ENCODE measurements around the gene CENPL.
A peak's percentile ranks its signal among the peaks of the same experiment; 100 is the strongest.
"Not testable (repeated sequence)": the region's sequence is repeated elsewhere in the genome, so short reads cannot be mapped to it uniquely, and the experiment has no call there.

Gene CENPL

DNA sequence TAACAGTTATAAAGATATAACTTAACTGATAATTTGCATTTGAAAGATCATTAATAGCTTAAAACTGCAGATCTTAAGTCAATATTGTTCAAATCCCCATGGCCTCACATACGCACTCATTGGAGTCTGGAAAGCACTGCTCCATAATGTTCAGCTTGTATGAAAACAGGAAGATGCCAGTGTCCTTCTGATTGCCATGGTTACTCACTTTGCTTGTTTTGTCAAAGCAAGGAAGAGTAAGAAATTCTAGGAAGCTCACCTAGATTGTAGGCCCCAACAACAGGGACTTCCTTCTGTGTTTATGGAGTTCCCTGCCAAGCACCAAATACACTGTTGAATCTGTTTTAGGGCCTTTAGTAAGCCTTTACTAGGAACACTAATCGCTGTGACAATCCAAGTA is 32.2 kb upstream of the CENPL start:
- no peak for FAIRE-seq

DNA sequence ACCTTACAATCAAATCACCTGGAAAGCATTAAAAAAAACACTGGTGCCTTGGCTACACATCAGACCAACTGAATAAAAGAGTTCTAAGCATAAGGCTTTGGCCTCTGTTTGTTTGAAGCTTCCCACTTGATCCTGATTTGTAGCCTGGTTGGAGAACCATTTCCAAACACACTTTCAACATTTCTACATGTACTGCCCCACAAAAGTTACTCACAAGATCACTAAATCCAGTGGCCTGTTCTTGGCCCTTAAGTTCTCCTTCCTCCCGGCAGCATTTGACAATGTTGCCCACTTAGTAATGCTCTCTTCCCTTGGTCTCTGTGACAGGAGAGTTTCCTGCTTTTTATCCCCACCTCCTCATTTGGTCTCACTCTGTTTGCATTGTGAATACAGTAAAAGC is 31.3 kb upstream of the CENPL start:
- no peak for FAIRE-seq

DNA sequence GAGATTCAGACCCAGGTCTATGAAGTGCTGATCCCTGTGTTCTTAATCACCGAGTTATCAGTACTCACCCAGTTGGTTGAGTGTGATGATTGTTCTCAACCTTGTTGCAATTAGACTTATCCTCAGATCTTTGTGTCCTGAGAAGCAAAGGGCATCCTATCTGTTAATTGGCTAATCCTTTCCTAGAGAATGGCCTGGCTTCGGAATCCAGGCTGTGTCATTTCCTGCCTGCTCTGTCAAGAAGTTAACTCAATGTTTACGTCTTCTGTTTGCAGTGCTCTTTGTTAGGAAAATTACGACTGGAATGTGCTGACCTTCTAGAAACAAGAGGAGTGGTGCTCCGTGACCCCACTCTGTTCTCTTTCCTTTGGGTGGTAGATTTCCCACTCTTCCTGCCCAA is 28.4 kb upstream of the CENPL start:
- no peak for FAIRE-seq

DNA sequence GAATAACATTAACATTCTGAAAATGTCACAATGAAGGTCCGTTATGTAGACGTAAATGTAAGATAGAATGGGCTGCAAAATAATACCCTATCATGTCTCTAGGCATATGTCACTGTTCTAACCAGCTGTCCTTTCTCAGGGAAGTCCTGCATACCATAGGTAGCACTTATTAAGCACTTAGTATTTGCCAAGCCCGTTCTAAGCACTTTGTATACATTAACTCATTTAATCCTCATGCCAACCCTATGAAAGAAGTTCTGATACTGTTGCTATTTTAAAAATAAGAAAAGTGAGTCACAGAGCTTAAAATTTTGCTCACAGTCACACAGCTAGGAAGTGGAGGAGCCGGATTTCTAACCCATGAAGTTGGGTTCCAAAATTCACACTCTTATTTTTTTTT is 27.4 kb upstream of the CENPL start:
- no peak for FAIRE-seq

DNA sequence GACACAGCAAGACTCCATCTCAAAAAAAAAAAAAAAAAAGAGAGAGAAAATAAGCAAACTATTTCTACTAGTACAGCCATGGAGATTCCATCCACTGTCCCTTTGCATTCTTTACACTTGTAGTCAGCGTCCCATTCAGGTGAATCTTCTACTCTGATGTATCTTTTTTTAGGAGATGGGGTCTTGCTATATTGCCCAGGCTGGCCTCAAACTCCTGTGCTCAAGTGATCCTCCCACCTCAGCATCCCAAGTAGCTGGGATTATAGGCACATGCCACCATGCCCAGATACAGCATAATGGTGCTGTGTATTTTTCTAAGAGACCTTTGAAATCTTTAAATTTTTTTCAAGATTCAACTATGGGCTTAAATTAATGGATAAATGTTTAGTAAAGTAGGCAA is 8.1 kb upstream of the CENPL start:
- no peak for FAIRE-seq

DNA sequence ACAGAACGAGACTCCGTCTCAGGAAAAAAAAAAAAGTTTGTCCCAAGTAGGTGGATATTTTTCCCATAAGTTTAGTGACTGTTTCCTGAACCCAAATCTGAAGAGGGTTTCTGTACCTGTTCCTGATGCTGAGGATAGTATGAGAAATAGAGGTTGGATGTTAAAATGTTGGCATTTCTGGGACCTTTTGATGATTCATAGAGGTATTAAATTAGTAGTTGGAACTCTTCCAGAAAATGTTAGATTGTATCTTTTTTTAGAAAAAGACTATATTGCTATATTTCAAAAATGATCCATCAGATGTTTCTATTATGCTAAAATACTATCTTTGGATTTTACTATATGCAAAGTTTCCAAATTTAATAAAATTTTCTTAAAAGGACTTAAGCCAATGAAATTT is 2.9 kb upstream of the CENPL start:
- peak; percentile 3 for FAIRE-seq

DNA sequence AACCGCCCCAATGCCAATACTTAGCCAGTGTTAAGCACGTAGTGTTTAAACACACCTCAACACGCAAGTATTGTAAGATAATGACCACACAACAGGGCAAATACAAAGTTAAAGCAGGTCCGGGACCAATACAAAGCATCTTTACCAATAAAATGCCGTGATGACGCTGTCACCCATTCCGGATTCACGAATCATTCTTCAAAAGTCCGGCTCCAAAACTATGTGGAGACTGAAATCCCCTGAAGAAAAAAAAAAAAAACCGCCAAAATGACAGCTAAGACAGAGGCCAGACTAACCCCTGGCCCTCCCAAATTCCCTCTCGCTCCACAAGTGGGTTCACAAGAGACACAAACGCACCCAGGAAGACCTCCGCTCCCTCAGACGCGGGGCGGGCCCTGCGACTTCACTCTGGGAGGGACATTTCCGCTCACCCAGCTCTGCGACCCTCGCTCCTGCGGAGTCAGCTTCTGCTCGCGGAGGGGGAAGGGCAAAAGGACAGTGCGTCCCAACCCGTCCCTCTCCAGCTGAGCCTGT is 835 bp downstream of the CENPL start:
- no peak for FAIRE-seq

DNA sequence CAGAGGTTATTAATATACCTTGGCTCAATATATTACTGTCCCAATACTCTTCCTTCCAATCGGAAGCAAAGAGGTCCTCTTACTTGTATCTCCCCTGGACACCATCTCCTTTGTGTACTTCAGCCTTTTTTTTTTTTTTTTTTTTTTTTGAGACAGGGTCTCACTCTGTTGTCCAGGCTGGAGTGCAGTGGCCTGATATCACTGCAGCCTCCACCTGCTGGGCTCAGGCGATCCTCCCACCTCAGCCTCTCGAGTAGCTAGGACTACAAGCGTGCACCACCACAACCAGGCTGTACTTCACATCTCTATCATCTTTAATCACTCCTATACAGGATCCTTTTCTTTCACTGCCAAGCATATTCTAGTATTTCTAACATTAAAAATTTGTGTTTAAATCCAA is 3.0 kb downstream of the CENPL start:
- no peak for FAIRE-seq

DNA sequence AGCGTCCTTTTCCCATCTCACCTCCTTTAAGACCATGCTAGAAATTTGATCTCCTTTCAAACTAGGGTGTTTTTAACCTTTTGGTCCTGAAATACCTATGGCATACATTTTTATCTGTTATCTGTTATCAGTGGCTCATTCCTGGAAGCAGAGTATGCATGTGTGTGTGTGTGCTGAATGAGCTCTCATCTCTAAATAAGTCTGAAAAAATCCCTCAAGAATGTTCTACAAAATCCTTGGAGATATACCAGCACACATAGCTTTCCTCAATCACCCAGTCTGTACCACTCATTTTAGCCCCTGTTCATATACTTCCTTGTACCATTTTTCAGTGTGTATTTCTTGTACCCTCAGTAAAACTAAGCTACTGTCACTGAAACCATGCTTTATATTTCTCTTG is 6.2 kb downstream of the CENPL start:
- FAIRE-seq: no peak

DNA sequence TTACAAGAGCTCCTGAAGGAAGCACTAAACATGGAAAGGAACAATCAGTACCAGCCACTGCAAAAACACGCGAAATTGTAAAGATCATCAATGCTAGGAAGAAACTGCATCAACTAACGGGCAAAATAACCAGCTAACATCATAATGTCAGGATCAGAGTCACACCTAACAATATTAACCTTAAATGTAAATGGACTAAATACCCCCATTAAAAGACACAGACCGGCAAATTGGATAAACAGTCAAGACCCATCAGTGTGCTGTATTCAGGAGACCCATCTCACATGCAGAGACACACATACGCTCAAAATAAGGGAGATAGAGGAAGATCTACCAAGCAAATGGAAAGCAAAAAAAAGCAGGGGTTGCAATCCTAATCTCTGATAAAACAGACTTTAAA is 11.0 kb downstream of the CENPL start:
- FAIRE-seq: not testable (repeated sequence)

DNA sequence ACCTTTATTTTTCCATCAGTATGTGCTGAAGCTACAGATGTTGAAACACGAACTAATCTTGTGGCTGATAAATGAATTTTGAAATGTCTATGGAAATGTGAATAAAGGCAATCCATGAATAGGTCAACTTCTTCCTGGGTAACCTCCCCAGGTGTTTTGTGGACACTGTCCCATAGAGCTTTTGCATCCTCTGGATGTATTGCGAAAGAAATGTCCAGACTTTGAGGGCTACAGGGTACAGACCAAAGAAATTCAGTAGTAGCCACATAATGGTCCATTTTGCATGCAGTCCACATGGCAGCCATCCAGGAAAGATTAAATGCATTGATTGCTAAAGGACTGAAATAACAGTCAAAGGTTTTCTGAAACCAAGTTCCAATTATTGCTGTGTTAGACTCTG is 21.7 kb downstream of the CENPL start:
- no peak for FAIRE-seq

DNA sequence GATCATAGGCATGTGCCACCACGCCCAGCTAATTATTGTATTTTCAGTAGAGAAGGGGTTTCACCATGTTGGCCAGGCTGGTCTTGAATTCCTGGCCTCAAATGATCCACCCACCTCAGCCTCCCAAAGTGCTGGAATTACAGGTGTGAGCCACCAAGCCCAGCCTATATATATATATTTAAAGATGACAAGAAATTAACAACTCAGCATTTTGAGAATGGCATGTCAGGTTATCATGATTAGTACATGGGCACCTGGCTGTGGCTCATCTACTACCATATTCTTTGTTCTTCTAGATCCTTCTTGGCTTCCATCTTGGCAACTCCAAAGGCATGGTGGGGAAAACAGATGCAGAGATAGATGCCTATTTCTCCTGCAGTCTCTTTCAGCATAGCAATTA is 24.7 kb downstream of the CENPL start:
- FAIRE-seq: not testable (repeated sequence)

DNA sequence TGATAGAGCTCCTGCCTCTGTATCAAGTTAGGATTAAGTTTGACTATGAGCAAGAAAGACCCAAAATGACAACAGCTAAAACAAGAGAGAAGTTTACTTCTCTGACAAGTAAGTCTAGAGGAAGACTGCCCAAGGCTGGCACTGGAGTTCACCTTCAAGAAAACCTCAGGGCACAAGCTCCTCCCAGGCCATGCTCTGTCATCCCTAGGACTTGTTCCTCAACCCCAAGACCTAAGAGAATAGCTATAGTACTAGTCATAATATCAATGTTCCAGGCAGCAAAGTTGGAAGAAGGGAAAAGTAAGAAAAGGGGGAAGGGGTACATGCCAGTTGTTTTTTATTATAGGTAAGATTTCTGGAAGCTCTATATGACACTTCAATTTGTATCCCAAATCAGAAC is 26.6 kb downstream of the CENPL start:
- no peak for FAIRE-seq

DNA sequence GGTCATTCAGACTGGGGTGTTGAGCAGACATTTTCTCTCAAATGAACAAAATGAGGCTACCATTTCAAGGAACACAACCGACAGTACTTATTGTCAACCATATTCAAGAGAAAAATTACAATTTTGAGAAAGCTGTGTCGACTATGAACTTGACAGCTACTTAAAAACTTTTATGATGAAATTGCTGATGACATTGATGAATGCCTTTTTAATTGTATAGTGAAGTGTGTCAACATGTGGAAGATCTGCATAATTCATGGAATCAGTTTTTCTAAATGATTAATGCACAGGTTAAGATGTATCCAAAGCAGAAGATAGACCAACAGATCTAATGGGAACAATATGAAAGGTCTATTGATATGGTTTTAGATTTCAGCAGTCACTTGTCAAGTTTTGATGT is 34.8 kb downstream of the CENPL start:
- FAIRE-seq: no peak

DNA sequence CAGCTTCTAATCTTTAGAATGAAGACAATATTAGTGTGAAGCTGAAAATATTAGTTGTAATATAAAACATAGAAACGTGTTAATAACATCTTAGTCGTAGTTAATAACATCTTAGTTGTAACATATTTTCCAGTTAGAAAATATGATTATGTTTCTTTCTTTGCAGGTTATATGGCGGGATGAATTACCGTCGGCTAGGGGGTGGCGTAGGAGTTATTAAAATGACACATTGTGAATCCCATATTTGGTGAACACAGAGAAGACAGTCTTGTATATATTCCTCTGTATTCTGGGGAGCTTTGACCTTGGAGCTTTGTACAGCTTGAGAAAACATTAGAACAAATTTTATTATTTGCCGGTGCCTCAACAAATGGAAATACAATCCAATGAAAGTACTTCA is 39.7 kb downstream of the CENPL start:
- no peak for FAIRE-seq

DNA sequence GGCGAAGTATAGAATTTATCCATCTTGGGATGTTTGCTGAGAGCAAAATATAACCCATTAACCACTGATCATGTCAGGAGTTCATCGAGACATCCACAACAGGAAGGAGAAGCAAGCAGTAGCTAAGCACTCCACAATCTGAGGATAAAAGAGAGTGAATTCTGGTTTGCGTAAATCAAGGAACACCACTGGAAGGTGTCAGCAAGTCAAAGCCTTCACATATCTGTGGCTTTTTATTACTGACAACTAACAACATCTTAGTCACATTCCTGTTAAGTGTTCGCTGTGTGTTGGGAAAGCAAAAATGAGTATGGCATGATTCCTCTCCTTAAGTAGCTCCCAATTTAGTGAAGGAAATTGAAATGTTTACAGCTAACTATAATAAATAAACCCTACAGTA is 44.7 kb downstream of the CENPL start:
- FAIRE-seq: no peak

DNA sequence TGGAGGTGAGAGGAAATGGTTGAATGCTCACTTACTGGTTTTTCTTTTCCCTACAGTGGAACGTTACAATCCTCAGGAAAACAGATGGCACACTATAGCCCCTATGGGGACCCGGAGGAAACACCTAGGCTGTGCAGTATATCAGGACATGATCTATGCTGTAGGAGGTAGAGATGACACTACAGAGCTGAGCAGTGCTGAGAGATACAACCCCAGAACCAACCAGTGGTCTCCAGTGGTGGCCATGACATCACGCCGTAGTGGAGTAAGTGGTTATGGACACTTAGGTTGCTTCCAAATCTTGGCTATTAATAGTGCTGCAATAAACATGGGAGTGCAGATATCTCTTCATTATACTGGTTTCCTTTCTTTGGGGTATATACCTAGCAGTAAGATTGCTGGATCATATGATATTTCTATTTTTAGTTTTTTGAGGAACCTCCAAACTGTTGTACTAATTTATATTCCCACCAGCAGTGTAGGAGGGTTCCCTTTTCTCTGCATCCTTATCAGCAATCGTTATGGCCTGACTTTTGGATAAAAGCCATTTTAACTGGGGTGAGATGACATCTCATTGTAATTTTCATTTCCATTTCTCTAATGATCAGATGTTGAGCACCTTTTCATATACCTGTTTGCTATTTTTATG is 49.0 kb downstream of the CENPL start:
- FAIRE-seq: no peak

DNA sequence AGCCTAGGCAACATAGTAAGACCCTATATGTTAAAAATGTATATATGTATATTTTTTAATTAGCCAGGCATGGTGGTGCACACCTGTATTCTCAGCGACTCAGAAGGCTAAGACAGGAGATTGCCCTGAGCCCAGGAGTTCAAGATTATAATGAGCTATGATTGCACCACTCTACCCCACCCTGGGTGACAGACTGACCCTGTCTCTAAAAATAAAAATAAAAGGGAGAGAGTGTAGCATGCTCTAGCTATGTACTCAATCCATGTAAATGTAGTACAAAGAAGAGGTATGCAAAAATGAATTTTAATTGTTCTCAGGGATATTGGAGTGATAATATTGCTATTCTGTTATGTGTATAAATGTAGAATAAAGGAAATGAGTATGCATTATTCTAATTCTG is 53.1 kb downstream of the CENPL start:
- no peak for FAIRE-seq

DNA sequence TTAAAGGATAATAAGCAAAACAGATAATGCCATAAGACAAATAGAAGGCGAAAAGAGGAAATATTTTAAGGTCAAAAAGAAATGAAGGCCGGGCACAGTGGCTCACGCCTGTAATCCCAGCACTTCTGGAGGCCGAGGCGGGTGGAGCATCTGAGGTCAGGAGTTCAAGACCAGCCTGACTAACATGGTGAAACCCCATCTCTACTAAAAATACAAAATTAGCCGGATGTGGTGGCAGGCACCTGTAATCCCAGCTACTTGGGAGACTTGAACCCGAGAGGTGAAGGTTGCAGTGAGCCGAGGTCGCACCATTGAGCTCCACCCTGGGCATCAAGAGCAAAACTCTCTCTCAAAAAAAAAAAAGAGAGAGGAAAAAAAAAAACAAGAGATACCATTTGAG is 54.4 kb downstream of the CENPL start:
- FAIRE-seq: not testable (repeated sequence)

DNA sequence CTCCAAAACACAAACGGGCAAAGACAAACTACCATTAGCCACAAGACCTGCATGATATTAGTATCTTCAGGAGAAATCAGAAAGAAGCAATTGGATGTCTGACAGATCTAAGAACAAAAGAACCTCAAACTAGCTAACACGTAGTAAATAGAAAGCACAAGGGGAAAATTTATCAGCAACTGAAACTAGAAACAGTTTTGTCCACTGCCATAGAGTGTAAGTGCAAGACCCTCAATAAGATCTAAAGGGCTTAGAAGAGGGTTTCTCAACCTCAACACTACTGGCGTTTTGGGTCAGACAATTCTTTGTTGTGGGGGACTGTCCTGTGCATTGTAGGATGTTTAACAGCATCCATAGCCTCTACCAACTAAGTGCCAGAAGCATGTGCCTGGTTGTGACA is 55.9 kb downstream of the CENPL start:
- no peak for FAIRE-seq

DNA sequence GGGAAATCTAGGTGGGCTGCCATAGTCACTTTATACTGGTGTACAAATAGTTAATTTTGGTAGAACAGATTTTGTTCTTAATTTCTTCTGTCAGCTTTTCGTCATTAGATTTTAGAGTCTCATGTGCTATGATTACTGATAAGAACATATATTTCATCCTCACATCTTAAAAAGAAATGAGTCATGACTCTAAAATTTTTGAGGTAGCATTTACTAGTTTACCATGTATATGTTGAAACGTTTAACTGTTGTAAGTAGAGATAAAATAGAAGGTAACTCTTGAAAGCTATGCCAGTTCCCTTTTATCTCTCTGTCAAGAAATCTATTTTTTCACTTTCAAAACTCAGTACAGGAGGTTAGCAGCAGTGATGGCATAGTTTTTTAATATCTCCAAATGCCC is 56.5 kb downstream of the CENPL start:
- no peak for FAIRE-seq

DNA sequence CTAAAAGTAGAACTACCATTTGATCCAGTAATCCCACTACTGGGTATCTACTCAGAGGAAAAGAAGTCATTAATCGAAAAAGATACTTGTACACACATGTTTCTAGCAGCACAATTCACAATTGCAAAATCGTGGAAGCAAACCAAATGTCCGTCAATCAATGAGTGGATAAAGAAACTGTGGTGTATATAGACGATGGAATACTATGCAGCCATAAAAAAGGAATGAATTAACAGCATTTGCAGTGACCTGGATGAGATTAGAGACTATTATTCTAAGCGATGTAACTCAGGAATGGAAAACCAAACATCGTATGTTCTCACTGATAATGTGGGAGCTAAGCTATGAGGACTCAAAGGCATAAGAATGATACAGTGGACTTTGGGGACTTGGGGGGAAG is 60.4 kb downstream of the CENPL start:
- FAIRE-seq: not testable (repeated sequence)

DNA sequence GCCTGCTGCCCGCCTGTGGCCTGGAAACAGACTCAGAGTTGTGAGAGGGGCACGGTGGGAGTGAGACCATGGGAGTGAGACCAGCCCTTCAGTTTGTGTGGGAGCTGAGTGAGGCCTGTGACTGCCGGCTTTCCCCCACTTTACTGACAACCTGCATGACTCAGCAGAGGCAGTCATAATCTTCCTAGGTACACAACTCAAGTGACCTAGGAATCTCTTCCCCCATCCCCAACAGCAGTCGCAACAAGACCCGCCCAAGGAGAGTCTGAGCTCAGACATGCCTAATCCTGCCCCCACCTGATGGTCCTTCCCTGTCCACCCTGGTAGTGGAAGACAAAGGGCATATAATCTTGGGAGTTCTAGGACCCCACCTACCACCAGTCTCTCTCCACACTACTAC is 65.7 kb downstream of the CENPL start:
- FAIRE-seq: no peak

DNA sequence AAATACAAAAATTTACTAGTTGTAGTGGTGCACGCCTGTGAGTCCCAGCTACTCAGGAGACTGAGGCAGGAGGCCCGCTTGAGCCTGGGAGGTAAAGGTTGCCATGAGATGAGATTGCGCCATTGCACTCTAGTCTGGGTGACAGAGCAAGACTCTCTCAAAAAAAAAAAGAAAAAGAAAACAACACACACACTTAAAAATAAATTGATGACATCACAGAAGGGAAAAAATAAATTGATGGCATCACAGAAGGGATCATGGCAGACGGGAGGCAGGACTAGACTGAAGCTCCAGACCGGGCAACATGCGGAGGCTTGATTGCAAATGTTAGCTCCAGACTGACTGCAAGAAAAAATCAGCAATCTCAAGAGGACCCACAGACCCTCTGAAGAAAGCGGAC is 66.6 kb downstream of the CENPL start:
- no peak for FAIRE-seq

DNA sequence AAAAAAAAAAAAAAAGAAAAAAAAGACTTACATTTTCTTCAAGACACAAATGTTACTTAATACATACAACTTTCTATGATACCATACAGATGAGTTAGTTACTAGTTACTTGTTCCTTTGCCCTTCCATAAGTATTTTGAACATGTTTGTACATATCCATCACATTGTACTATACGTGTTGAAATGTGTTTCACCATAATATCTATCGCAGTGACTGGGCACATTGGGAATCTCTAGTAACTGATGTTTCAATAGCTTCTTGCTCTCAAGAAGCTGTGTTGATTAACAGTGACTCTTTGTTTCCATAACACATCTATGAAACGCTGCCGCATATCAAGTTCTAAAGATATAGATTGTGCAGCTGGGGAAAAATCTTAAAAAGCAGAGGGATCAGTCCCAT is 67.0 kb downstream of the CENPL start:
- FAIRE-seq: no peak

DNA sequence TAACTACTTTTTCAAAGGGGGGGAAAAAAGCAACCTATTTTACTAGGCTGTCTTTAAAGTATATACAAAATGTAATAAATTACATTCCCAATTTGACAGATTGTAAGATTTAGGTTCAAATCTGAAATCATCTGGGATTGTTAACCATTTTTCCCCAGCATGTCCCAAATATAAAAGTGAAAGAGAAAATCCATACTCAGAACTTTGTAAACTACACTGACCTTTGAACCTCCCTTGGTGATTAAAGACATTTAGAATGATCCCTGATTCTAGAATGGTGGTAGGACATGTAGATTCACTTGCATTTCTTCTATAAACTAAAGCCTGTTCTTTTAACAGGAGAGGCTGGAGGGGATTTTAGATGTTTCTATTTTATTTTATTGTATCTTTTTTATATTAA is 70.9 kb downstream of the CENPL start:
- FAIRE-seq: no peak
